Osteoblast (primary cell): ENCODE data around the gene ELOVL6. TPM values are rescaled to one million over a fixed set of nuclear protein-coding genes. Genes with fewer than 3 reads are reported as not detected.

Source experiments
- DNase-seq: peaks from one replicate; pipeline ENCODE4 v3.0.0; 2011; ENCODE audit warnings: low spot score, mixed read lengths; ENCODE audit not compliant: insufficient read length; ENCODE audit errors: missing footprints
- H2AFZ ChIP-seq: 2 replicates; pipeline ENCODE4 v1.6.0; 2011; ENCODE audit warnings: mild to moderate bottlenecking, low read length
- H3K27ac ChIP-seq: 2 replicates; pipeline ENCODE4 v1.5.1; 2011; ENCODE audit warnings: mild to moderate bottlenecking, low read depth, low read length, moderate library complexity
- H3K27me3 ChIP-seq: 2 replicates; pipeline ENCODE4 v1.6.0; 2012; ENCODE audit warnings: mild to moderate bottlenecking, control low read depth, inconsistent platforms, low read length, moderate library complexity; ENCODE audit not compliant: insufficient read depth
- H3K36me3 ChIP-seq: 2 replicates; pipeline ENCODE4 v1.5.1; 2011; ENCODE audit warnings: mild to moderate bottlenecking, low read length, control low read depth, moderate library complexity; ENCODE audit not compliant: insufficient read depth
- H3K4me1 ChIP-seq: 2 replicates; pipeline ENCODE4 v1.5.1; 2011; ENCODE audit warnings: mild to moderate bottlenecking, low read length, control low read depth, moderate library complexity; ENCODE audit not compliant: insufficient read depth
- H3K4me2 ChIP-seq: 2 replicates; pipeline ENCODE4 v1.6.0; 2011; ENCODE audit warnings: mild to moderate bottlenecking, low read length; ENCODE audit not compliant: insufficient read depth
- H3K4me3 ChIP-seq: fragments of 200-600 bp; sonication (generic); 3 replicates; pipeline ENCODE4 v1.5.1; 2012; ENCODE audit warnings: mild to moderate bottlenecking, low read length, inconsistent platforms; ENCODE audit not compliant: insufficient read depth
- H3K79me2 ChIP-seq: 2 replicates; pipeline ENCODE4 v1.6.0; 2012; ENCODE audit warnings: mild to moderate bottlenecking, low read length, control low read depth, inconsistent platforms; ENCODE audit not compliant: insufficient read depth
- H3K9me3 ChIP-seq: 2 replicates; pipeline ENCODE4 v1.5.1; 2011; ENCODE audit warnings: low read depth, low read length, control low read depth
- H4K20me1 ChIP-seq: 2 replicates; pipeline ENCODE4 v1.6.0; 2012; ENCODE audit warnings: mild to moderate bottlenecking, low read length, control low read depth; ENCODE audit not compliant: insufficient read depth
- CTCF ChIP-seq: IDR thresholded peaks from 2 replicates; pipeline ENCODE4 v1.5.1; 2011; ENCODE audit warnings: mild to moderate bottlenecking, low read depth, low read length, moderate library complexity; ENCODE audit errors: extremely low read depth
- total RNA-seq: library from RNA; depleted of rRNA; stranded (reverse); fragments of >200 nt; gene quantifications from 2 replicates; pipeline ENCODE4 v1.2.3, GENCODE V29; 2012

The ELOVL6 gene
- total RNA-seq, 1 donor, result 12.7 TPM

GRCh38 chr4:110128472-110128919 lies 69.9 kb downstream of the ELOVL6 start:
- no peak overlapping the region for H3K27ac ChIP-seq
- peaks cover 2% of the 10 kb centered on the region for H3K36me3 ChIP-seq
- peak; percentile 13 for DNase-seq
- no peak overlapping the region for H2AFZ ChIP-seq
- no peaks in the 10 kb centered on the region for H3K27me3 ChIP-seq
- H3K79me2 ChIP-seq, result peaks cover 17% of the 10 kb centered on the region
- no peak for TF ChIP-seq CTCF
- no peaks in the 10 kb centered on the region for H3K9me3 ChIP-seq
- H3K4me1 ChIP-seq, result peaks cover 4% of the 10 kb centered on the region
- H4K20me1 ChIP-seq, result no peaks in the 10 kb centered on the region
- no peak overlapping the region for H3K4me2 ChIP-seq
- H3K4me3 ChIP-seq, result no peak overlapping the region

- H3K36me3 ChIP-seq, result peaks cover 2% of the 10 kb centered on the region
- no peak for DNase-seq
Observed at GRCh38 chr4:110128029-110128428, 70.4 kb downstream of the ELOVL6 start.

GRCh38 chr4:110124711-110125110 lies 73.7 kb downstream of the ELOVL6 start:
- peak; percentile 9 for DNase-seq
- H3K36me3 ChIP-seq, result peaks cover 2% of the 10 kb centered on the region
- H3K27me3 ChIP-seq, result no peaks in the 10 kb centered on the region
- TF ChIP-seq CTCF, result no peak
- no peak overlapping the region for H3K4me3 ChIP-seq
- H3K79me2 ChIP-seq, result peaks cover 14% of the 10 kb centered on the region
- H3K4me2 ChIP-seq, result no peak overlapping the region
- H3K27ac ChIP-seq, result no peak overlapping the region
- H3K9me3 ChIP-seq, result no peaks in the 10 kb centered on the region
- H3K4me1 ChIP-seq, result peaks cover 13% of the 10 kb centered on the region
- H2AFZ ChIP-seq, result no peak overlapping the region
- no peaks in the 10 kb centered on the region for H4K20me1 ChIP-seq

More at GRCh38 chr4:110128029-110128428, 70.4 kb downstream of the ELOVL6 start:
- H4K20me1 ChIP-seq, result no peaks in the 10 kb centered on the region
- peaks cover 4% of the 10 kb centered on the region for H3K4me1 ChIP-seq
- H3K4me2 ChIP-seq, result no peak overlapping the region
- H3K27me3 ChIP-seq, result no peaks in the 10 kb centered on the region
- no peaks in the 10 kb centered on the region for H3K9me3 ChIP-seq
- no peak overlapping the region for H3K27ac ChIP-seq
- TF ChIP-seq CTCF, result no peak
- peaks cover 14% of the 10 kb centered on the region for H3K79me2 ChIP-seq
- no peak overlapping the region for H3K4me3 ChIP-seq
- H2AFZ ChIP-seq, result no peak overlapping the region

- H3K27ac ChIP-seq, result no peak overlapping the region
- H3K4me2 ChIP-seq, result no peak overlapping the region
- no peaks in the 10 kb centered on the region for H4K20me1 ChIP-seq
- H3K4me1 ChIP-seq, result peaks cover 22% of the 10 kb centered on the region
- H3K4me3 ChIP-seq, result no peak overlapping the region
- no peaks in the 10 kb centered on the region for H3K27me3 ChIP-seq
- H2AFZ ChIP-seq, result no peak overlapping the region
- no peaks in the 10 kb centered on the region for H3K9me3 ChIP-seq
- peaks cover 25% of the 10 kb centered on the region for H3K79me2 ChIP-seq
- DNase-seq, result no peak
- peaks cover 2% of the 10 kb centered on the region for H3K36me3 ChIP-seq
- no peak for TF ChIP-seq CTCF
Observed at GRCh38 chr4:110122201-110122600, 76.2 kb downstream of the ELOVL6 start.
